WERI-Rb-1 (cell line): ENCODE data around the gene UBAP1L.

Experiments used
- DNase-seq: peaks from one replicate; pipeline ENCODE4 v3.0.0-alpha.2; 2020
- H3K27ac ChIP-seq: fragments of 250-450 bp; sonication (Bioruptor Pico); 2 replicates; pipeline ENCODE4 v1.5.1; 2020; ENCODE audit warnings: mild to moderate bottlenecking, moderate library complexity
- H3K27me3 ChIP-seq: fragments of 250-450 bp; sonication (Bioruptor Pico); 2 replicates; pipeline ENCODE4 v1.5.1; 2021; ENCODE audit warnings: mild to moderate bottlenecking, low read depth, moderate library complexity; ENCODE audit not compliant: insufficient read depth, severe bottlenecking
- H3K36me3 ChIP-seq: fragments of 250-450 bp; sonication (Bioruptor Pico); 2 replicates; pipeline ENCODE4 v1.5.1; 2020; ENCODE audit warnings: mild to moderate bottlenecking, moderate library complexity
- H3K4me3 ChIP-seq: 2 replicates; pipeline ENCODE4 v1.5.1; 2011; ENCODE audit warnings: low read depth, mild to moderate bottlenecking, control low read depth, low read length
- H3K9me3 ChIP-seq: fragments of 250-450 bp; sonication (Bioruptor Pico); 2 replicates; pipeline ENCODE4 v1.5.1; 2021; ENCODE audit warnings: mild to moderate bottlenecking, moderate library complexity; ENCODE audit not compliant: severe bottlenecking
- CTCF ChIP-seq: IDR thresholded peaks from 2 replicates; pipeline ENCODE4 v1.5.1; 2011; ENCODE audit warnings: low read depth, mild to moderate bottlenecking, control low read depth, inconsistent platforms, low read length

The UBAP1L gene

GRCh38 chr15:65042776-65043327 lies 72.1 kb downstream of the UBAP1L start:
- peaks cover 2% of the 10 kb centered on the region for H3K9me3 ChIP-seq
- no peaks in the 10 kb centered on the region for H3K36me3 ChIP-seq
- no peak overlapping the region for H3K4me3 ChIP-seq
- no peak overlapping the region for H3K27ac ChIP-seq
- no peak for TF ChIP-seq CTCF
- DNase-seq: no peak
- no peaks in the 10 kb centered on the region for H3K27me3 ChIP-seq
